A673 (cell line): ENCODE data around the gene FASTKD3.

ENCODE experiments used
- CTCF ChIP-seq: fragments of 300-800, 200-600 bp; sonication (generic); conservative IDR thresholded peaks from 2 replicates; pipeline ENCODE4 v1.5.1; 2017; ENCODE audit warnings: low read depth, mild to moderate bottlenecking, antibody characterized with exemption, low read length, moderate library complexity, mixed read lengths
- EZH2 ChIP-seq: fragments of 200-600 bp; sonication (generic); IDR thresholded peaks from 2 replicates; pipeline ENCODE4 v1.6.1; 2017; ENCODE audit warnings: borderline replicate concordance, low read depth, mild to moderate bottlenecking, mixed read lengths, antibody characterized with exemption, low read length; ENCODE audit not compliant: poor library complexity, severe bottlenecking

- TF ChIP-seq CTCF (no peak), EZH2 (no peak)
These were observed 1.6 kb downstream of the FASTKD3 start for GRCh38 chr5:7867260-7867659.
